ENCODE data around the gene MAP4K3. TPM values are rescaled to one million over a fixed set of nuclear protein-coding genes. Genes with fewer than 3 reads are reported as not detected.

The MAP4K3 gene
- total and polyA plus RNA-seq, 9 of the 15 experiments (the other 6 are each of a cell fraction or from before 2014, with no cell fraction given) = 3.1 to 30.0 (median 16.9) TPM

GRCh38 chr2:39338502-39338901 is 98.6 kb downstream of the MAP4K3 start:
- in situ Hi-C loops (cut with MboI) (no loop called here), intact Hi-C loops (cut with micrococcal nuclease) (loop anchor here (5.0 kb wide), 1 partner anchor 99 kb away; the partner anchor contains the start of gene MAP4K3)
- BruUV-seq (replicated peaks) = no TSS peak
- Histone ChIP-seq H3K4me2 (ENCODE audit: insufficient read depth, low read length) (no peak overlapping the region), H3K36me3 (ENCODE audit: control insufficient read depth, insufficient read depth, low read length) (peaks cover 14% of the 10 kb centered on the region), H3K79me2 (ENCODE audit: control insufficient read depth, insufficient read depth, low read length) (peaks cover 8% of the 10 kb centered on the region; the same call in 2 of the 3 replicates), H4K20me1 (replicated peaks; ENCODE audit: control insufficient read depth, insufficient read depth, low read length) (no peaks in the 10 kb centered on the region), H3K4me1 (replicated peaks in 1 of 2; ENCODE audit: control insufficient read depth in 2 of 2, insufficient read depth in 2 of 2, low read length in 2 of 2) (peaks cover 7 to 10% of the 10 kb centered on the region in 2 experiments; a peak in 2 of 5 replicates), H3K9ac (ENCODE audit: insufficient read depth in 1 of 2, low read depth in 2 of 2, low read length in 2 of 2) (no peak overlapping the region), H3K27ac (ENCODE audit: extremely low read depth, low read depth, low read length) (no peak overlapping the region), H3K4me3 (no peak overlapping the region), H3K27me3 (ENCODE audit: control insufficient read depth in 2 of 2, insufficient read depth in 2 of 2, low read length in 2 of 2) (no peaks in the 10 kb centered on the region), H3K9me3 (replicated peaks; ENCODE audit: control insufficient read depth, insufficient read depth, low read depth, low read length) (no peaks in the 10 kb centered on the region), H3K9me1 (ENCODE audit: control insufficient read depth, insufficient read depth, low read length) (no peaks in the 10 kb centered on the region), H2AFZ (ENCODE audit: low read depth, low read length) (no peak overlapping the region)
- ChIA-PET POLR2A (no interaction called here), CTCF (ENCODE audit: low intra/inter-chr PET ratio) (no interaction called here)
- WGBS (ENCODE audit: insufficient coverage, low coverage, missing lambda C conversion rate) = 7% methylated on average over 3 of the region's 3 CpGs
- DNase-seq (ENCODE audit: extremely low read depth in 1 of 4, low spot score in 3 of 4) (peak in 2 of 4 experiments; percentile 36 to 60), FAIRE-seq (peak; percentile 44), ATAC-seq (peak; percentile 90)
- peak; percentile 80 for TF ChIP-seq DPF2 (IDR thresholded peaks at IDR 0.05)
- peak; percentile 55; the same call in 1 of the 2 replicates for TF ChIP-seq SMARCA4 (IDR thresholded peaks at IDR 0.05)
- no peak for TF ChIP-seq TBL1XR1 (IDR thresholded peaks at IDR 0.05; ENCODE audit: low read length in 2 of 2)
- peak; percentile 31; the same call in 1 of the 2 replicates for TF ChIP-seq SMARCE1 (IDR thresholded peaks at IDR 0.05)
- TF ChIP-seq STAT5A (IDR thresholded peaks at IDR 0.05; ENCODE audit: borderline replicate concordance, low read length) = peak; percentile 18; the same call in 1 of the 2 replicates
- TF ChIP-seq GABPB1 (CRISPR knock-in tag; IDR thresholded peaks at IDR 0.05) = no peak
- TF ChIP-seq NELFE (IDR thresholded peaks at IDR 0.05; ENCODE audit: insufficient read depth, insufficient read length) = no peak
- TF ChIP-seq EP400 (IDR thresholded peaks at IDR 0.05) = peak; percentile 21; the same call in 1 of the 2 replicates
- 0 out of 2 replicates have a peak, but pooled peaks have one; percentile 19 for TF ChIP-seq SIN3B (IDR thresholded peaks at IDR 0.05; ENCODE audit: low read depth)
- TF ChIP-seq HIVEP1 (CRISPR knock-in tag; IDR thresholded peaks at IDR 0.05) = no peak
- peak; percentile 57; the same call in 1 of the 2 replicates for TF ChIP-seq EP300 (IDR thresholded peaks at IDR 0.05; ENCODE audit: low read length)
- TF ChIP-seq TAL1 (IDR thresholded peaks at IDR 0.05) = peak; percentile 69
- no peak for TF ChIP-seq TRIM25 (IDR thresholded peaks at IDR 0.05; ENCODE audit: borderline replicate concordance)
- no peak for TF ChIP-seq CREB1 (IDR thresholded peaks at IDR 0.05)
- TF ChIP-seq CREB1 (CRISPR knock-in tag; IDR thresholded peaks at IDR 0.05) = no peak
- TF ChIP-seq NCOR1 (IDR thresholded peaks at IDR 0.05) = peak; percentile 37; the same call in 1 of the 2 replicates
- peak; percentile 20; the same call in 1 of the 2 replicates for TF ChIP-seq NFIC (IDR thresholded peaks at IDR 0.05)
- TF ChIP-seq RCOR1 (IDR thresholded peaks at IDR 0.05; ENCODE audit: borderline replicate concordance in 1 of 2, low read depth in 2 of 2, low read length in 2 of 2) = no peak
- peak; percentile 67 for TF ChIP-seq TCF3 (CRISPR knock-in tag; IDR thresholded peaks at IDR 0.05)
- no peak for TF ChIP-seq MAFF (IDR thresholded peaks at IDR 0.05; ENCODE audit: low read length)
- TF ChIP-seq IRF9 (tag; IDR thresholded peaks at IDR 0.05) = no peak
- no peak for TF ChIP-seq ZNF280B (CRISPR knock-in tag; IDR thresholded peaks at IDR 0.05)
- TF ChIP-seq SMARCC2 (IDR thresholded peaks at IDR 0.05; ENCODE audit: low read depth) = 0 out of 2 replicates have a peak, but pooled peaks have one; percentile 21
